Measurements from ENCODE around the gene GPATCH8. TPM values are rescaled to one million over a fixed set of nuclear protein-coding genes. Genes with fewer than 3 reads are reported as not detected.
"Not testable (repeated sequence)": the region's sequence is repeated elsewhere in the genome, so short reads cannot be mapped to it uniquely, and the experiment has no call there.

GPATCH8 gene
- total RNA-seq, 4 donors from 2014 or later: 52.7 to 106 (median 57.7) TPM

- Histone ChIP-seq H3K4me1 (peaks cover 8 to 17% of the 10 kb centered on the region in 2 donors), H3K4me3 (replicated peaks in 1 of 3) (no peak overlapping the region), H3K27me3 (no peaks in the 10 kb centered on the region), H3K9me3 (no peaks in the 10 kb centered on the region), H3K27ac (no peak overlapping the region), H3K36me3 (no peaks in the 10 kb centered on the region)
- TF ChIP-seq CTCF (IDR thresholded peaks at IDR 0.05) (no peak), POLR2A (IDR thresholded peaks at IDR 0.05) (no peak)
- no peak for DNase-seq
- intact Hi-C loops (cut with DNase I): no loop called here
- whole genome bisulfite sequencing, 2 donors: 40 to 66% methylated on average over 6 to 8 of the region's 8 CpGs
Measured at GRCh38 chr17:44541884-44542581, 38.8 kb upstream of the GPATCH8 start.

DNA sequence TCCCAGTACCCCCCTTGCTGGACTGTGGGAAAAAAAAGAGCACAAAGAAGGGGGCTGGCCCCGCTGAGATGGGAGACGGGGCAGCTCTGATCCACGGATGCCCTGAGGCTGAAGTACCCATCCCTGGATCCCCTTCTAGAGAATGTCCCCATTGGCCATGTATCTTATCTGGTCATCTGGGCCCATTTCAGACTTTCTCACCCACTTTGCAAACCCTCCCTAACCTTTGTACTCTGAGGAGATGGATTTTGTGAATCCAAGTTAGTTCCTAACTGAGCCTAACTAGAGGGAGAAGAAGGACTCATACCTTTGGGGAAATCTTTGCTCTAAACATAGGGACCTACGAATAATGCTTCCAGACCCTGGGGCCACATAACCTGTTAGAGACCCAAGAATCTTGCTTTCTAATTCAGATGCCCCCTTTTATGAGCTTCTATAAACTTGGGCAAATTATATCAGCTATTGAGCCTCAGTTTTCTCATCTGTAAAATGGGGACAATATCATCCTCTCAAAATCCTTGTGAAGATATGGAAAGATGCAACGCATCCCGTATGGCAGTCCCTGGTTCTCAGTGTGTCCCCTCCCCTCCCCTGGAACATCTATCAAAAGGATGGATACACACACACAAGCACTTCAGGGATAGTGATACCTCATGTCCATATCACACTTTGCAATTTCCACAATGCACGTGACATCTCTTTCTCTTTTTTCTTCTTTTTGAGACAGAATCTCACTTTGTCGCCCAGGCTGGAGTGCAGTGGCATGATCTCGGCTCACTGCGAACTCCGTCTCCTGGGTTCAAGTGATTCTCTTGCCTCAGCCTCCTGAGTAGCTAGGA, 37.3 kb upstream of the GPATCH8 start:
- Histone ChIP-seq H3K4me3 (replicated peaks in 1 of 3) (no peak overlapping the region), H3K27ac (no peak overlapping the region), H3K36me3 (no peaks in the 10 kb centered on the region), H3K9me3 (no peaks in the 10 kb centered on the region), H3K27me3 (no peaks in the 10 kb centered on the region), H3K4me1 (peaks cover 8 to 26% of the 10 kb centered on the region in 2 donors)
- no peak for DNase-seq
- WGBS, 2 donors: 85 to 91% methylated on average over 11 of the region's 11 CpGs
- intact Hi-C loops (cut with DNase I): no loop called here
- no peak for TF ChIP-seq POLR2A (IDR thresholded peaks at IDR 0.05)
- no peak for TF ChIP-seq CTCF (IDR thresholded peaks at IDR 0.05)

- H3K4me3 ChIP-seq (replicated peaks in 1 of 3): no peak overlapping the region
- H3K4me1 ChIP-seq: peaks cover 8 to 26% of the 10 kb centered on the region in 2 donors
- no peaks in the 10 kb centered on the region for H3K9me3 ChIP-seq
- no peak for TF ChIP-seq CTCF (IDR thresholded peaks at IDR 0.05)
- TF ChIP-seq POLR2A (IDR thresholded peaks at IDR 0.05): no peak
- H3K27ac ChIP-seq: no peak overlapping the region
- no peaks in the 10 kb centered on the region for H3K27me3 ChIP-seq
- no peaks in the 10 kb centered on the region for H3K36me3 ChIP-seq
- peak; percentile 20 for DNase-seq
- 17 to 22% methylated on average over 15 of the region's 15 CpGs for WGBS, 2 donors
- intact Hi-C loops (cut with DNase I): no loop called here
Measured at GRCh38 chr17:44539673-44540072, 36.5 kb upstream of the GPATCH8 start.

DNA sequence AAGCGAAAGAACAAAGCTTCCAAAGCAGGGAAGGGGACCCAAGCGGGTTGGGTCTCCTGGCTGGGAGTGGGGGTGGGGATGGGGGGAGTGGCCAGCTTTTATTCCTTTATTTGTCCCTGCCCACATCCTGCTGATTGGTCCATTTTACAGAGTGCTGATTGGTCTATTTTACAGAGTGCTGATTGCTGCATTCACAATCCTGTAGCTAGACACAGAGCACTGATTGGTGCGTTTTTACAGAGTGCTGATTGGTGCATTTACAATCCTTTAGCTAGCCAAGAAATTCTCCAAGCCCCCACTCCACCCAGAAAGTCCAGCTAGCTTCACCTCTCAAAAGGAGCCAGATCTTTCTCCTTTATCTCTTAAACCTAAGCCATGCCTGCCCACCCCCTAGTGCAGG, 34.7 kb upstream of the GPATCH8 start:
- H3K36me3 ChIP-seq; H3K9me3 ChIP-seq; DNase-seq; H3K27me3 ChIP-seq; H3K4me3 ChIP-seq (replicated peaks in 1 of 3); intact Hi-C loops (cut with DNase I); H3K27ac ChIP-seq: not testable (repeated sequence)
- WGBS, 2 donors: 97 to 100% methylated on average over 3 of the region's 3 CpGs
- H3K4me1 ChIP-seq: peaks cover 3 to 20% of the 10 kb centered on the region in 2 donors

DNA sequence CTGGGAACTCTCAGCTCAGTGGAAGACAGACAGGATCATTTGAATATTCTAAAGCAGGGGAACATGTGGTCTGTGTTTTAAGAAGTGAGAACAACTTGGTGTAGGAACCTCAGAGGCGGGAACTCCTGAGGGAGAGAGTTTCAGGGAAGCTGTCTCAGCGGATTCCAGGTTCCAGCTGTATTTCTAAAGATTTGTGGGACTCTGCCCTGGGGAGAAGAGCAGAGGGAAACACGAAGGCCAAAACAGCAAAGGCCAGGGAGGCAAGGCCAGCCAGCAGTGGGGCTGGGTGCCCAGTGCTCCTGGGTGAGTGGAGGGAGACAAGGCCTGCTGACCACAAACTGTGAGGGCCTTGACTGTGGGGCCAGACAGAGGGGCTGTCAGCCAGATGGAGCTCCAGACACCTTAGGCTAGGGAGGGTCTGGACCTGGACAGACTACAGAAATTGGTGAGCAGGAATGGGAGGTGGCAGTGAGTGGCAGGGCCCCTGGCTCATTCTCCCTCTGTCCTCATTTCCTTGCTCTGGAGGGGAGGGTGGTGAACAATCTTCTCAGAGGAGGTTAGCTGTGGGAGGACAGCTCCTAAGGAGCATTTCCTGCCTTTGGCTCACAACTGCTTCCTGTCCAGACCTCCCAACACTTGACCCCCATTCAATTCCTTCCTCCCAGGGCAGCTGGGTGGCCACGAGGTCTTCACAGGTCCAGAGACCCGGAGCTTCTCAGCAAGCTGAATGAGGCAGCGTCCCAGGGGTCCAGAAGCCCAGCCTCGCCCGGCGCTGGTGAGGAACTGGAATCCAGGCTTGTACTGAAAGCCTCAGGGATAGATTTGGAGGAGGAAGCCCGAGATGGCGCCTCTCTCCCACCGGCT, 33.1 kb upstream of the GPATCH8 start:
- 81% methylated on average over 8 to 12 of the region's 12 CpGs for WGBS, 2 donors
- Histone ChIP-seq H3K36me3 (no peaks in the 10 kb centered on the region), H3K27ac (no peak overlapping the region), H3K4me3 (replicated peaks in 1 of 3) (no peak overlapping the region), H3K9me3 (no peaks in the 10 kb centered on the region), H3K27me3 (no peaks in the 10 kb centered on the region), H3K4me1 (peaks cover 2 to 15% of the 10 kb centered on the region in 2 donors)
- TF ChIP-seq CTCF (IDR thresholded peaks at IDR 0.05) (no peak), POLR2A (IDR thresholded peaks at IDR 0.05) (no peak)
- no peak for DNase-seq
- intact Hi-C loops (cut with DNase I): no loop called here
